Fibroblast of the aortic adventitia (primary cell): ENCODE results near the gene SIKE1. TPM values are rescaled to one million over a fixed set of nuclear protein-coding genes. Genes with fewer than 3 reads are reported as not detected.

ENCODE experiments used
- DNase-seq: peaks from one replicate; pipeline ENCODE4 v3.0.0-alpha.2; 2010; ENCODE audit warnings: low read depth
- H3K4me3 ChIP-seq: 2 replicates; pipeline ENCODE4 v1.5.1; 2011; ENCODE audit warnings: low read depth, mild to moderate bottlenecking, control low read depth, low read length, moderate library complexity
- total RNA-seq: library from RNA; depleted of rRNA; stranded (reverse); fragments of >200 nt; gene quantifications from 2 replicates; pipeline ENCODE4 v1.2.3, GENCODE V29; 2012; ENCODE audit warnings: low replicate concordance
- TF ChIP-seq, protein P1 (sequence below): IDR thresholded peaks from 2 replicates; pipeline ENCODE4 v1.5.1; 2011; ENCODE audit warnings: mild to moderate bottlenecking, low read length, control low read depth, inconsistent platforms; ENCODE audit not compliant: insufficient read depth

The SIKE1 gene
- total RNA-seq, 1 donor: 57.4 TPM

DNA sequence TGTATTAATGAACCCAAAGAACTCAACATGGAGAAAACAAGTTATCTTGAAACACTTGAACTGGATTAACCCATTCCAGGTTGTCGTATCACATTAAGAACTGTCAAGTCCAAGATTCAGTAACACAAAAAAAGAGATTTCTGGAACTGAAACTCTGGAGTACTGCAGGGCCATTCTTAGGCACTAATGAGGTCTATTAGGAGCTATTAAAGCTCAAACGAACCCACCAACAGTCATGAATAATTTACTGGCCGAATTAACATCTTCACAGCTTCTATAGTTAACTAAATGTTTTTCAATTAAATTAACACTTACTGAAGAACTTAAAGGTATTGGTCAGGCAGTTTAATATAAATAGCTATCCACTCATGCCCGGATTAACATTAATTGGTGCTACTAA, 27.3 kb downstream of the SIKE1 start:
- TF ChIP-seq, protein P1, sequence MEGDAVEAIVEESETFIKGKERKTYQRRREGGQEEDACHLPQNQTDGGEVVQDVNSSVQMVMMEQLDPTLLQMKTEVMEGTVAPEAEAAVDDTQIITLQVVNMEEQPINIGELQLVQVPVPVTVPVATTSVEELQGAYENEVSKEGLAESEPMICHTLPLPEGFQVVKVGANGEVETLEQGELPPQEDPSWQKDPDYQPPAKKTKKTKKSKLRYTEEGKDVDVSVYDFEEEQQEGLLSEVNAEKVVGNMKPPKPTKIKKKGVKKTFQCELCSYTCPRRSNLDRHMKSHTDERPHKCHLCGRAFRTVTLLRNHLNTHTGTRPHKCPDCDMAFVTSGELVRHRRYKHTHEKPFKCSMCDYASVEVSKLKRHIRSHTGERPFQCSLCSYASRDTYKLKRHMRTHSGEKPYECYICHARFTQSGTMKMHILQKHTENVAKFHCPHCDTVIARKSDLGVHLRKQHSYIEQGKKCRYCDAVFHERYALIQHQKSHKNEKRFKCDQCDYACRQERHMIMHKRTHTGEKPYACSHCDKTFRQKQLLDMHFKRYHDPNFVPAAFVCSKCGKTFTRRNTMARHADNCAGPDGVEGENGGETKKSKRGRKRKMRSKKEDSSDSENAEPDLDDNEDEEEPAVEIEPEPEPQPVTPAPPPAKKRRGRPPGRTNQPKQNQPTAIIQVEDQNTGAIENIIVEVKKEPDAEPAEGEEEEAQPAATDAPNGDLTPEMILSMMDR: no peak
- DNase-seq: no peak
- H3K4me3 ChIP-seq: no peak overlapping the region

DNA sequence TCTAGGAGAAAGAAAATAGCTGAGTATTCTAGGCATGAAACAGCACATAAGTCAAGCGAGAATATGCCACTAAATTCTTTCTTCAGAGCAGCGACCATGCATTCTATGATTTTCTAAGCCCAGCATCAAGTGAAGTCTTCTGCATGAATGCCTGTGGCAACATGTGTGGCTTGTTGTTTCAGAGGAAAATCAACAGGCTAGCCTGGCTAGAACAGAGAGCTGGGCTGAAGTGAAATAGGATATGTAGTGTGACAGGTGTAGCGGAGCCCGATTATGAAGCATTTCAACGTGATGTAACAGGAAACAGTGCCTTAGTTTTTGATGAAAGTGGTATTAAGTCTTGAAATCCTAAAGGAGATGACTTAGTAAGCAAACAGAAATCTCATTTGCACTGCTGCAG, 29.7 kb downstream of the SIKE1 start:
- no peak for DNase-seq
- H3K4me3 ChIP-seq: no peak overlapping the region
- TF ChIP-seq, protein P1: no peak

DNA sequence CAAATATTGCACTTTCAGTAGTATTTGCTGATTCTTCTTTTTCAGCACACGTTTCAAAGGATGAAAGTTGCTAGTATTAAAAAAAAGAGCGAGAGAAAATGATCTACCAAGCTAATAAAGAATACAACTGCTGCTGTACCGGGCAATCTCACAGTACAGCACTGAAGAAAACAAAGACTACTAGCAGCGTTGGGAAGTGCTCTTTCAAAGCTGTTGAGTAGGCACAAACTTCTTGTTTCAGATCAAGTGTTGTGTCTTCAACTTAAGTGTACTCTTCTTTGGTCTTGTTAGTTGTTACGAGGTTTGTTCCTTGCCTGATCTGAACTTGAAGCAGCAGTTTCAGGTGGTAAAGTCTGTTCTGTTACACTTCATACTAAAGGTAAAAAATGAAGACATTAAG, 30.6 kb downstream of the SIKE1 start:
- no peak overlapping the region for H3K4me3 ChIP-seq
- TF ChIP-seq, protein P1: no peak
- no peak for DNase-seq

GRCh38 chr1:114746450-114747121, 33.9 kb downstream of the SIKE1 start:
- DNase-seq: no peak
- TF ChIP-seq, protein P1: no peak
- no peak overlapping the region for H3K4me3 ChIP-seq

DNA sequence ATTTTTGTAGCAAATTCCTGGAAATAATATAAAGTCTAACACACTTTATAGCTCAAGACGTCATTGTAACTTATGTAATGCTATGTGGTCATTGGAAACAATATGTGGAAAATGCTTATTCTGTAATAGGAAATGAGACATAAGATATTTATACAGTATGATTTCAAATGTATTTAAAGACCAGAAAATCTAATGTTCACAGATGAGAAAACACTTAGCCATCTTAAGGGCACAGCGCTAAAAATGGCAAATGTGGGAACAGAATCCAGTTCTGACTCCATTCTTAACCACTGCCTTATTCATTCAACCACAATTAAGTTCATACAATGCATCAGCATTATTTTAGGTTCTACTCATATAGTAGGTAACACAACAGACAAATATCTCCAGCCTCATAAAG, 35.2 kb downstream of the SIKE1 start:
- DNase-seq: peak; percentile 16
- TF ChIP-seq, protein P1: no peak
- no peak overlapping the region for H3K4me3 ChIP-seq

- DNase-seq: no peak
- TF ChIP-seq, protein P1: no peak
- no peak overlapping the region for H3K4me3 ChIP-seq
Observed at GRCh38 chr1:114741963-114742746, 38.3 kb downstream of the SIKE1 start.

- DNase-seq: no peak
- TF ChIP-seq, protein P1: no peak
Observed at GRCh38 chr1:114740331-114740730, 40.2 kb downstream of the SIKE1 start.

More at GRCh38 chr1:114740331-114740730, 40.2 kb downstream of the SIKE1 start:
- no peak overlapping the region for H3K4me3 ChIP-seq
